CD4-positive, alpha-beta T cell treated with Interleukin-1 beta for 1 hour (primary cell): ENCODE results near the gene EXOC4.

Experiments used
- DNase-seq, 2 donors: peaks; one replicate each; pipeline ENCODE4 v3.0.0-alpha.2; 2020 to 2022

Gene EXOC4

DNA sequence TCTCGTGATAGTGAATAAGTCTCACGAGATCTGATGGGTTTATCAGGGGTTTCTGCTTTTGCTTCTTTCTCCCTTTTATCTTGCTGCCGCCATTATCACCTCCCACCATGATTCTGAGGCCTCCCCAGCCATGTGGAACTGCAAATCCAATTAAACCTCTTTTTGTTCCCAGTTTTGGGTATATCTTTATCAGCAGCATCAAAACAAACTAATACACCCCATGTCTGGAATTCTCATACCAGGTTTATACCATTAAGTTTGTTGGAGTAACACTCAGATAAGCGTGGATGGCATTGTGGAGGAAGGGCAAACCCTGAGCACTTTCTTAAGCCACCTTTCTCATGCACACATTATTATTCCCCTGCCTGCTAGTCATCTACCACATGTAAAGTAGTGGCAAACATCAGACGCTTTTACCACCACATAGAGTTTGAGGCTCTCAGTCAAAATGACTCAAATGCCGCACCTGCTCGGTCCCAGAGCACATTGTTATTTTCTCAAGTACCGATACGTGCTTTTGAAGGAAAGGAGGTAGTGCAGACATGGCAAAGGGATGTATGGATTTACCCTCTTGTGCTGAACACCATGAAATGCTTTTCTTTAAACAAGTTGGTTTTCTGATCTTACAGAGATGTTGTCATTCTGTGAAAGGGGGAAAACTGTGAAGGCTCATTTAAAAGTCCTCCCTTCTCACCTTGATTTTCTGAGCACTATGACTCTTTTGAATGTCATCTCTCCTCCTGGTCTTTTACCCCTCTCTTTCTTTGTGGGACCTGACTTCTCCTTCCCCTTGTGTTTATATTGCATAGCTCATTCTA lies 429.7 kb downstream of the EXOC4 start:
- DNase-seq = no peak

DNA sequence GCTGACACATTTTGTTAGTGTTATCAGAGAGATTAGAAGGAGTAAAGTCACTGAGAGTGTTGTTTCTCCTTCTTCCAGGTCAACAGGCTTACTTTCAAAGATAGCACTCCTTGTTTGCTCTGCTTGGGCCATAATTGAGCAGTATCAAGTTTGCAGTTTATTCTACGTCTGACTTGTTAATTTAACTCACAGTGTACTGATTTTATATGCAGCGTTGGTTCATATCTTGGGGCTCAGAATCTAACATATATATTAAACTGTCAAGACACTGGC lies 430.2 kb downstream of the EXOC4 start:
- DNase-seq = no peak

DNA sequence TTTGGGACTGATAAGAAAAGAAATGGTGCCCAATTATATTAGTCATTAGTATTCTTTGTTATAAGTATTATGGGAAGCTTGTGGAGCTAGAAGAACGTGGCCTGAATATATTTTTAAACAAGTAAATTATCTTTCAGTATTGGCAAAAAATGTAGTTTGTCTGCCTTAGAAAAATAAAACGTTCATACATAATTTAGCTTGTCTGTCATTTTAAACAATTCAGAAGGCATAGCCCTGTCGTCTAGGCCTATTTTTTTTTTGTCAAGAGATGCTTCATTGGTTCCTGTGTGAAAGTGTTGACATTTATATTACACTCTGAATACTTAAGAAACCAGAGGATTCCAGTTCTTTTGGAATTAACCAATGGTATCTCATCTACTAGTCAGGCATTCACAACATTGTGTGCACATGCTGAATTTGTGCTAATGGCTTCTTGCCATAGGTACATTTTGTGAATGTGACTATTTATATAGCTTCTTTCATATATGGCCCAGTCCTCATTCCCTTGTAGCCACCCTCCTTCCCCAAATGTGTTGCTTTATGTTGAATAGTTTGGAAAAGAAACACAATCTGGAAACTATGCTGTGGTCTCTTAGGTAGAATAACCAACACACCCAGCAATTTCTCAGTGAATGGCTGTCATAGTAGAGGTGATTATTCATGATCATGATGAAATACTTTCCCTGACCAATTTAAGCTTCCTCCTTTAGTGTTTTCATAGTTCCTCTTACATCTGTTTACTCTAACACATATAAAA lies 435.8 kb downstream of the EXOC4 start:
- no peak for DNase-seq

DNA sequence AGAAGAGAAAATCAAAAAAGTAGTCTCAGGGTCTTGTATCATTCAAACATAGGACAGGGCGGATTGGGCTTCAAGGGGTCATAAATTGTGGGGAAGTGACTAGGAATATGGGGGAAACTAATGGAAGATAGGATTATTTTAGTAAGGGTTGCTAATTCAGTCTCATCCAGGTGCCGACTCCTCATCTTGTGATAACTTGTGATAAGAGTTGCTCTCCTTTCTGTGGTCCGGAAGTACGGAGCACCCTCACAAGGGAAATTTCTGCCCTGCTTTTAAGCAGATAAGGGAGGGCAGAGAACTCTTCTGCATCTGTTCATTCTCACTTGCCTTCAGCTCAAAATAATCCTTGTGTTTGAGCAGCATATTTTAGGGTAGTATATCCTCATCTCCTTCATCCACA lies 437.9 kb downstream of the EXOC4 start:
- DNase-seq = no peak

DNA sequence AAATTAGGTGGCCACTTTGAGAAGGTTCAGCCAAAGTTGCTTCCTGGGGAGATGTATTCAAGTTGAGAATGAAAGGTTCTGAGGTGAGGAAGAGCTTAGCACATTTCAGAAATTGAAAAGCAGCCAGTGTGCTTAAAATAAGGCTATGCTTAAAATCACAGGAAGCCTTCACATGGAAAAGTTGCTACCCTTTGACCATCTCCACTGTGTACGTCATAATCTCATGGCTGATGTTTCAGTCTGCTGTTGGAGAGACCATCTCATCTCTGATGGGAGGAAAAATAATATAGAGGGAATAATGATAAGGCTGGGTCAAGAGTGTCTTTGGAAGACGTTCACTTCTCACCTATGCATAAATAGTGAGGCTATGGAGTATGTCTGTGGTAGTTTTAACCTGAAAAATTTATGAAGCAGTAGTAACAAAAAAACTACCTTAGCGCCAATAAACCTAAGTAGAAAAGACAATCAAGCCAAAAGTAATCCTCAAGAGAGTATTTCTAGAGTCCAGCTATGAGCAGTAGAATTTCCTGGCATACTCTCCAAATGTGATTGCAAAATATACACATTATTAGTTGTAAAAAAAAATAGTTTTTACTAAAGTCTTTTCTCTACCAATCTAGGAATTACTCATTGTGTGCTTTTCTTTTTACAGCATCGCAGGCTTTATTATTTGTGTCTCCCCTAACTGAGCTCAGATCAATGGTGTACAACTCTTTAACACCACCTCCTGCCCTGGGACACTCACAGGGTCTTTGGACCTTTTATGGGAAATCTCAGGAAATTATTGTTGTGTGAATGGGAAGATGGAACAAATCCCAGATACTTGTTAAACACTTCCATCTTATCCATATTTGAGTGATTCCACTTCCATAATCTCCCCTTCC lies 439.1 kb downstream of the EXOC4 start:
- no peak for DNase-seq

DNA sequence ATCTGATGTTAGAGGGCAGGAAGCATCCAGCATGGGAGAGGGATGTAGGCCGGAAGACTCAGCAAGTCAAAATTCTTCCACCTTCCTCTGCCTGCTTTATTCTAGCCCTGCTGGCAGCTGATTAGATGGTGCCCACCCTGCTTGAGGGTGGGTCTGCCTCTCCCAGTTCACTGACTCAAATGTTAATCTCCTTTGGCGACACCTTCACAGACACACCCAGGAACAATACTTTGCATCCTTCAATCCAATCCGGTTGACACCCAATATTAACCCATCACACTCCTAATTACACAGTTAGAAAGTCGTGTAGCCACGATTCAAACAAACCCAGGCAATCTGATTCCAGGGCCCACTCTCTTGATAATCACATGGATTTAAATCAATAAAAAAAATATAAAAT lies 440.4 kb downstream of the EXOC4 start:
- no peak for DNase-seq

DNA sequence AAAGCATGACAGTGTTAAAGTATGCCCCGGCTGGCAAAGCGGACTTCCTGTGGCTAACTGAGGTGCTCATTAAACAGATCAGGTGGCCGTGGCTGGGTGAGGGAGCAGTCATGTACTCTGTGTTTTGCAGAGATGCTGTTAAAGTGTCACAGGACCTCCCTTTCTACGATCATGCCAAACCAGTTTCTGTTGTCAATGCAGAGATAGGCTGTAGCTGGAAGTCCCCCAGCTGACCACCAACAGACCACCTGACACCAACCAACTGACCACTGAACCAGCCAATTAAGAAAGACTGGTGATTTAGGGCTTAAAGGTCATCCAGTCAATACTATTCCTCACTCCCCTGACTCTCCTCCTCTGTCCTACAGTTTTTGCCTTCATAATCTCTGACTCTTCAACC lies 443.2 kb downstream of the EXOC4 start:
- DNase-seq = no peak

DNA sequence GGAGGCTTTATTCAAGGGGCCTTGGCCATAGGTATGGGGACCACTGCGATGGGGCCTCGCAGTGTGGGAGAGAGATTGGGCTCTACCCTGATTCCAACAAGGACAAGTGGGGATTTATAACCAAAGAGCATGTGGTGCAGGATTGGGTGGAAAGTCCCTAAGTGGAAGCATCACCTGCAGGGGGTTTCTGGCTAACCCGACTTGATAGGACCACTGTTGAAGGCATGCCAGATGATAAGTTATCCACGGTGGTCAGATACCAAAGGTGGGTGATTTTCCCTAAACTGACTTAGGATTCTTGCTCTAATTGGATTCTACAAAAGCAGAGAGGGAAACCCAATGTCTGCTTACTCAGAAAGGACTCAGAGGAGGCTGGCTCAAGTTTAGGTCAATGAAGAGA lies 444.7 kb downstream of the EXOC4 start:
- no peak for DNase-seq

DNA sequence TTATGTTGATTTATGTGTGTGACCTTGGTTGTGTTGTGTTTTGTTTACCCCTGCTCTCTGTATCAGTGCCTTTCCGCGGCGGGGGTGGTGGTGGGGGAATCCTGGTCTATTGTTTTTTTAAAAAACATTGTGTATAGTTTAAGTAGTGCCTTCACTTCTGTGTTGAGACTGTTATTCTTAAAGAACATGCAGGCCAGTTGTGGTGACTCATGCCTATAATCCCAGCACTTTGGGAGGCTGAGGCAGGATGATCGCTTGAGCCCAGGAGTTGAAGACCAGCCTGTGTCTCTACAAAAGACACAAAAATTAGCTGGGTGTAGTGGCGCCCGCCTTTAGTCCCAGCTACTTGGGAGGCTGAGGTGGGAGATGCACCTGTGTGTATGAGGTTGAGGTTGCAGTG lies 445.2 kb downstream of the EXOC4 start:
- no peak for DNase-seq

DNA sequence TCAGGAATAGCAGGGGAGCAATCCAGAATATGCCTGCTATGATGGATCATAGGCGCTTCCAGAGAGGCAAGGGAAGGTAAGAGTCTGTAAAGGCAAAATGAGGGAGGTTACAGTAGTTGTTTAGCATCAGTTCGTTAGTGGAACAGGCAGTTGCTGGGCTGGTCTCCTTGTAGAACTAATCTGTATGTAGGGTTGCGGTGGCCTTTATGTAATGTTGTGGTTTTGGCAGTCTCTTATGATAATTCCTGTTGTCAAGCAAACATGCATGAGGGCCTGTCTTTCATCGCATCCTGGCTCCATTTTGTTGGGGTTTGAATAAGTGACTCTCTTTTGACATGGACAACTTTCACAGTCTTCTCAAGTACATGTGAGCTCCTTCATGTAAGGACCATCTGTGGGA lies 446.5 kb downstream of the EXOC4 start:
- DNase-seq = no peak

DNA sequence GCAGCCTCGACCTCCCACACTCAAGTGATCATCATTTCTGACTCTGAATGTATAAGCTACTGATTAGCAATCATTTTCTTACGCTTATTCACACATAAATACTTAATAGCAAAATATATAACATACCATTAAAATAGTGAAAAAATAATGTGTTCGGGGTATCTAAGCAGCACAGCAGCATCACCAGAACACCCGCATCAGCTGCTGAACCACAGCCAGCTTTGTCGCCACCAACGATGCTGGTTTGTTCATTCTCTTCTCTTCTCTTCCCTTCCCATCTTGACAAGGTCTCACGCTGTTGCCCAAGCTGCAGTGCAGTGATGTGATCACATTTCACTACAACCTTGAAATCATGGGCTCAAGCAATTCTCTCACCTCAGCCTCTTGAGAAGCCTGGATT lies 449.2 kb downstream of the EXOC4 start:
- DNase-seq = no peak

DNA sequence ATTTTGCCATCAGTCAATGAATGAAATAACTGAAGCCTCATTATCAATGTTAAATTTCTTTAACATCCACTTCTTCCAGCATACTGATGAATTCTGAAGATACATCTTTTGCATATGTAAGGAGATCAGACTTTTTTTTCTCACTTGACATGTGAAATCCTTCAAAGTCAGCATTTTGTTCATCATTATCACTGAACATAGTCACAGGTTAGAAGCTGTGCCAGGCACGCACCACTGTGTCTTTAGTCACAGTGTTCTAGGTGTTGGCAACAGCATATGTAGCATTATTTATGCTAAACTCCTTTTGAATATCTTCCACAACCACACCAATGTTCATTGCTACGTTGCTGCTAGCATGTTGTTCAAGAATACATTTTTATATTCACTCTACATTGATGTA lies 450.1 kb downstream of the EXOC4 start:
- DNase-seq = no peak

DNA sequence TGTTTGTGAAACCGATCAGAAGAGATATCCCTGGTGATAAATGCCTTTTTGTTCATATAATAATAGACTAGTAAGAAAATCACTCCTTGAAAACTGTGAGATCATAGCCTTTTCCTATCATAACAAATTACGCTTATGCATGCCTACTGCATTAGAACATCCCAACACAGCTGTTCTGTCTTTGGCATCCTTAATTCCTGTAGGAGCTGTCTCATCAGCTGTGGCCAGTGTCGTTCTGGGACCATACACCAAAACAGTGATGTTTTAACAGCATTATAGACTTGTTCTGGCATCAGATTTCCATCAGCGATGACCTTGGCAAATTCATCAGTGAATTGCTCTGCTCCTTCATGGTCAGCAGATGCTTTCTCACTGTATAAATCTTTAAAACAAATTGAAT lies 450.7 kb downstream of the EXOC4 start:
- no peak for DNase-seq

DNA sequence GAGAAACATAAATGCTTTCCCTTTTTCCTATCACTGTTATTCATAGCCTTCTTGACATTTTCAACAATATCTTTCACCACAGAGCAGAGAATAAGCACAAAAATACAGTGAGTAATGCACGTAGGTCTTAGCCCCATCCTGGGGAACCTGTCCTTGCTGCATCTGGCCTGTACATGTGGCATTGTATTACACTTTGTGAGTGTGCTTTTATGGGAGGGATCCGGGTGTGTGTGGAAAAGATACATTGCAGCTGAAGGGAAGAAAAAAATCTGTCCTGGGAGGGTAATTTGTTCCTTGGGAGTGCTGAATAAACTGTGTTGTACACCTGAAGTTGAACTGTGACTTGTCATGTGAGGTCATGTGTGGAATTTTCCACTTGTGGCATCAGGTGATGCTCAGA lies 451.6 kb downstream of the EXOC4 start:
- DNase-seq = no peak

DNA sequence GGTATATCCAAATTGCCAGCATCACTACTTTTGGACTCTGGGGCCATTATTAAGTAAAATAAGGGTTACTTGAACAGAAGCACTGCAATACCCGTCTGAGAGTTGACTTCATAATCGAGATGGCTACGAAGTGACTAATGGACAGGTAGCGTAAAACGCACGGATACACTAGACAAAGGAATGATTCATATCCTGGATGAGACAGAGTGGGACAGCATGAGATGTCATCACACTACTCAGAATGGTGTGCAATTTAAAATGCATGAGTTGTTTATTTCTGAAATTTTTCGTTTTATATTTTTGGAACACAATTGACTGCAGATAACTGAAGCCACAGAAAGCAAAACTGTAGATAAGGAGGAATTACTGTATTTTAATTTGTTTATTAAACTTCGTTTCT lies 452.7 kb downstream of the EXOC4 start:
- no peak for DNase-seq

DNA sequence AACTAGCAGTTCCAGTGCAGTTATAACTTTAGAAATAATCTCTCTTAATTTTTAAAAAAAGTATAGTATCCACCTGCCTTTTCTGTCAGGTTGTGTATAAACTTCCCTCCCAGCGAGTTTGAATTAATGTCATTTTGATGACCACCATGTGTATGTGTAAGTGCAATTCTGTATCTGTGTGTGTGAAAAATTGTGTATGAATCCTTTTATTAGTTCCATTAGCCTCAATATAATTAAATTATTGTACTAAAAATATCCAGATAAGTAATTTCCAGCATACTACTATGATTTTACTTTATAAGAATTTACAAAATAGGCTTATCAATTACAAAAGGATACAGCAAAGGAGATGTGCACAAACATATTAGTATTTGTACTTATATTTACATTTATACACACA lies 453.1 kb downstream of the EXOC4 start:
- no peak for DNase-seq

DNA sequence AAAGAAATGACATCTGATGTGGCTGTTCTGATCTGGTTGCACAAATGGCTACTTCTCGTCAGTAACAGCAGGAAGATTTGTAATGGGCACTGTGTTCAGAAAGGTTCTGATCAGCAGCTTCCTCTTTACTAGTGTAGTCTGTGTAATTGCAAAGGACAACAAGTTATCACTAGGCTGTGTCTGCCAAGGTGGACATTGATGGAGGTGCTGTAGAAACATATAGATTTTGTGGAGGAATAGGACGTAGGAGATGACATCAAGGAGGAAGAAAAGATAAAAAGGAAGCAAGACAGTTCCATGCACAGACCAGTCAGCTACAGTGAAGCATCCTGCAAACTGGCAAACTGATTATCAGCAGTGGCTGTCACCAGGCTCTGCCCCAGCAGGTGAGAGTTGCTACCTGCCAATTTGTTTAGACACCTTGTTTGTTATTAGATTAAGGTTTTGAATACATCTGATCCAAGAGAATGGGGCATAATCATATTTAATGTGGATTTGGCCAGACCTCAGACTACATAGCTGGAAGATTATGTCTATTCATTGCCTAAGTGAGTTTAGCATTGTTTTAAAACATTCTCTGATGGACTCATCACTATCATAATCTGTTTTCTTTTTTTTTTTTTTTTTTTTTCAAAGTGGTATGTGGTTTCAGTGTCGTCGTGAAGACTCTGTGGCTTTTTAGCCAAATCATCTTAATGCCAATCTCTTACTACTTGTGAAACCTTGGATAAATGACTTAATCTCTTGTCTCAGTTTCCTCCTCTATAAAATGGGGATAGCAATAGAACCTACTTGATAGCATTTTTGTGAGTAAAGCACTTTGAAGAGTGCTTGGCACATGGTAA lies 456.4 kb downstream of the EXOC4 start:
- no peak for DNase-seq

DNA sequence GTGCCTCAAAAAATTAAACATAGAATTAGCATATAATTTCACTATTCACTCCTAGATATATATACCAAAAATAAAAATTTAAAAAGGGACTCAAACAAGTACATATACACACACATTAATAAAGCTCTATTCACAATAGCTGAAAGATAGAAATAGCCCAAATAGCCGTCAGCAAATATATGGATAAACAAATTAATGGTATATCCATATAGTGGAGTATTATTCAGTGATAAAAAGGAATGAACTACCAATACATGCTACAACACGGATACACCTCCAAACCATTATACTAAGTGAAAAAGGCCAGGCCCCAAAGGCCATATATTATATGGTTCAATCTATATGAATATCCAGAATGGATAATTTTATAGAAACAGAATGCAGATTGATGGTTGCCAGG lies 459.7 kb downstream of the EXOC4 start:
- DNase-seq = no peak

DNA sequence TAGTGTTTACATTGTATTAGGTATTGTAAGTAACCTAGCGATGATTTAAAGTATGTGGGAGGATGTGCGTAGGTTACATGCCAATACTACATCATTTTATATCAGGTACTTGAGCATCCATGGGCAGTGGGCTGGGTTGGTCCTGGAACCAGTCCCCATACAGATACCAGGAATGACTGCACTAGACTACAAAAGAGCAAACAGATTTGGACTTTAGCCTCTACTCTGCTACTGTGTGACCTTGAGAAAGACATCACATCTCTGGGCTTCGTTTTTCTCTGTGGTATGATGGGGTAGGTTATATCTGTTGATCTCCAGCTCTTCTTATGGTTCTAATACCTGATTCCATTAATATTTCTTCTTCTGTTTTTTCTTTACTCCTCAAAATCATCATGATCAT lies 461.8 kb downstream of the EXOC4 start:
- no peak for DNase-seq

DNA sequence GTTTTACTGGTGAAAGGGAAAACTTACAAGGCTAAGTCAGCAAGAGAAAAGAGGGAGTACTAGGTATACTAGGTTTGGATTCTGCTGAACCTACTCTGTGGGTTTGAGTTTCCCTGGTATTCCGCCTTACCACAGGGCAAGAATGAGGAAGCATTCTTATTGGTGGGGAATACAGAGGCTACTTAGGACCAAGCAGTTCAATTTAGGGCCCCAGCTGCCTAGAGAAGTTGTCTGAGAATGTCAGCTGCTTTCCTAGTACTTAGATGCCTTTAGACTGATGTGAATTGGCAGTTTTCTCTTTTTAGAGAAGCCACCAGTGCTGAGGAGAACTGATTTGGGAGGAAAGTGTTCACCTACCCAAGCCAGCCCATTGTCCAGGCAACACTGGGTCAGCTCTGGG lies 465.3 kb downstream of the EXOC4 start:
- no peak for DNase-seq

DNA sequence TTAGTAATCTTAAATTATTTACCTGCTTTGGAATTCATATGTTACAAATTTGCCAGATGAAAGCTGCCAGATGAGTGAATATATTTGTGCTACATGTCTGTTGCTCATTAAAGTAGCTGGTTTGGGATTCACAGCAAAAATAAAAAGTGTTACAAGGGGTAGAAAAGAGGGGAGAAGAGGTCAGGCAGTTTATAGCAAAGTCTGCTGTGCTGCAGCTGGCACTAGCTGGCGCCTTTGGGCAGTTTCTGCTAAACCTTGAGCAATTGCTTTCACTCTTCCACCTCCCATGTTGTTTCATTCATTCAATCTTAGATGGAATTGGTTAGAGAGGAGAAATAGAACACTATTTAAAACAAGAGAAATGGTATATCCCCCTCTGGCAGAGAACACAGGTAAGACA lies 470.2 kb downstream of the EXOC4 start:
- DNase-seq = no peak

DNA sequence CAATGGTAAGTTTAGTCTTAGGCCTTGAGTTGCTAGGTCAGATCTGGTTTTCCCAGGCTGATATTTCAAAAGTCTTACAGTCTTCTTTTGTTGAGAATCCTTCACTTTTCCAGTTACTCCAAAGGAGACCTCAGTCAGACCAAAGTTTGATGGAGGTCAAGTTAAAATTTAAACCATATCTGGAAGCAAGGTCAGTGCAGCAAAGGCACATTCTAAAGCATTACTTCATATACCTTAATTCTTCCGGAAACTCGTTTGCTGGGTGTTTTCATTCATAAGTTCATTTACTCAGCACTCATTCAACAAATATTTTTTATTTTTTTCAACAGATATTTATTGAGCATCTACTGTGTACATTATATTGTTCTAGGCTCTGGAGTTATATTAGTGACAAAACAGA lies 471.3 kb downstream of the EXOC4 start:
- DNase-seq = no peak

DNA sequence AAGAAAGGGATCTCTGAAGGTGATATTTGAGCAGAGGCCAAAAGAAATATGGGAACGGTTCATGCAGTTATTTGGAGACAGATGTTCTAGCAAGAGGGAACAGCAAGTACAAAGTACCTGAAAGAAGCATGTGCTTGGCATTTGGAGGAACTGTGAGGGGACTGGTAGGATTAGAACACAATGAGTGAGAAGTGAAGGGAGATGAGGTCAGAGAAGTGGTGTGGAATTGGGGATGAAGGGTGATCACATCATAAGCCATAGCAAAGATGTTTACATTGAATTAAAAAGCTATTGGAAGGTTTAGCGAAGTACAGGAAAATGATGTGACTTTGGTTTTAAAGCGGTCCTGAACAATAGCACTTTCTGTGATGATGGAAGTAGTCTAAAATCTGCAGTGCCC lies 471.8 kb downstream of the EXOC4 start:
- no peak for DNase-seq
